ENCODE measurements around the gene PAM16.
A peak's percentile ranks its signal among the peaks of the same experiment; 100 is the strongest.
"Not testable (repeated sequence)": the region's sequence is repeated elsewhere in the genome, so short reads cannot be mapped to it uniquely, and the experiment has no call there.

The PAM16 gene

GRCh38 chr16:4350787-4351659 lies at the start of gene PAM16:
Gene PAM16, minus strand, starts transcription at chr16:4351321. Its CDS starts 87 bp downstream, at chr16:4351234.
- peak; percentile 95 for DNase-seq (ENCODE audit: low spot score)

GRCh38 chr16:4399001-4399730 lies 48.0 kb upstream of the PAM16 start:
- no peak for DNase-seq (ENCODE audit: low spot score)

- DNase-seq (ENCODE audit: low spot score), result no peak
Measured at GRCh38 chr16:4395055-4395726, 44.1 kb upstream of the PAM16 start.

GRCh38 chr16:4393850-4394249 lies 42.7 kb upstream of the PAM16 start:
- DNase-seq (ENCODE audit: low spot score), result not testable (repeated sequence)

GRCh38 chr16:4393240-4393600 lies 42.1 kb upstream of the PAM16 start:
- DNase-seq (ENCODE audit: low spot score), result no peak

- no peak for DNase-seq (ENCODE audit: low spot score)
Measured at GRCh38 chr16:4392382-4393239, 41.5 kb upstream of the PAM16 start.

GRCh38 chr16:4391631-4392381 lies 40.7 kb upstream of the PAM16 start:
- no peak for DNase-seq (ENCODE audit: low spot score)

- DNase-seq (ENCODE audit: low spot score), result no peak
Measured at GRCh38 chr16:4390266-4391260, 39.4 kb upstream of the PAM16 start.

GRCh38 chr16:4389051-4389955 lies 38.2 kb upstream of the PAM16 start:
- DNase-seq (ENCODE audit: low spot score), result no peak

- no peak for DNase-seq (ENCODE audit: low spot score)
Measured at GRCh38 chr16:4388271-4389021, 37.3 kb upstream of the PAM16 start.

GRCh38 chr16:4387781-4388180 lies 36.7 kb upstream of the PAM16 start:
- DNase-seq (ENCODE audit: low spot score), result no peak

- no peak for DNase-seq (ENCODE audit: low spot score)
Measured at GRCh38 chr16:4386951-4387565, 35.9 kb upstream of the PAM16 start.

- DNase-seq (ENCODE audit: low spot score), result no peak
Measured at GRCh38 chr16:4386451-4386805, 35.3 kb upstream of the PAM16 start.

- DNase-seq (ENCODE audit: low spot score), result no peak
Measured at GRCh38 chr16:4385789-4386450, 34.8 kb upstream of the PAM16 start.

- no peak for DNase-seq (ENCODE audit: low spot score)
Measured at GRCh38 chr16:4385066-4385788, 34.1 kb upstream of the PAM16 start.

GRCh38 chr16:4384509-4384942 lies 33.4 kb upstream of the PAM16 start:
- DNase-seq (ENCODE audit: low spot score), result no peak
